WTC11 (cell line): ENCODE data around the gene AK8. TPM values are rescaled to one million over a fixed set of nuclear protein-coding genes. Genes with fewer than 3 reads are reported as not detected.

Experiments
- ATAC-seq: fragments of 200-7000 bp; cut with Tn5 transposase; 2 replicates; pipeline ENCODE4 v1.10.0; 2021; ENCODE audit warnings: mild to moderate bottlenecking, moderate library complexity
- CTCF ChIA-PET: fragments of 300-600 bp; sonication (Branson Sonifier 250); formaldehyde crosslinking; loops from one replicate; lab custom pipeline; 2021; ENCODE audit warnings: antibody characterized with exemption; lab: Charles Lee
- POLR2A ChIA-PET: fragments of 350-600 bp; sonication (Branson Sonifier 250); formaldehyde crosslinking; loops from one replicate; lab custom pipeline; 2021; ENCODE audit warnings: antibody characterized with exemption; lab: Charles Lee
- DNase-seq: peaks from one replicate; pipeline ENCODE4 v3.0.0; 2021; ENCODE audit warnings: low spot score
- H3K27ac Mint-ChIP-seq: 2 replicates; pipeline ENCODE4 v1.8.0; 2021; ENCODE audit warnings: mixed read lengths
- H3K27me3 Mint-ChIP-seq: 2 replicates; pipeline ENCODE4 v1.8.0; 2021; ENCODE audit warnings: low read depth, mild to moderate bottlenecking, moderate library complexity, mixed read lengths
- H3K36me3 Mint-ChIP-seq: 2 replicates; pipeline ENCODE4 v1.8.0; 2021; ENCODE audit warnings: mixed read lengths
- H3K4me1 Mint-ChIP-seq: 2 replicates; pipeline ENCODE4 v1.8.0; 2022; ENCODE audit warnings: mixed read lengths
- H3K4me3 Mint-ChIP-seq: 2 replicates; pipeline ENCODE4 v1.8.0; 2021; ENCODE audit warnings: mild to moderate bottlenecking, moderate library complexity, mixed read lengths
- H3K9me3 Mint-ChIP-seq: 2 replicates; pipeline ENCODE4 v1.8.0; 2021; ENCODE audit warnings: mixed read lengths
- ATF1 ChIP-seq: sonication (generic); formaldehyde crosslinking; IDR thresholded peaks from 2 replicates; pipeline ENCODE4 v1.8.1; 2023; ENCODE audit warnings: mild to moderate bottlenecking, moderate library complexity, missing genetic modification reagents
- CTCF ChIP-seq: fragments of 200-600 bp; IDR thresholded peaks from 2 replicates; pipeline ENCODE4 v1.8.0; 2022; ENCODE audit warnings: antibody characterized with exemption
- E2F1 ChIP-seq: sonication (generic); formaldehyde crosslinking; IDR thresholded peaks from 2 replicates; pipeline ENCODE4 v1.8.0; 2022; ENCODE audit warnings: mild to moderate bottlenecking, missing genetic modification reagents
- E2F5 ChIP-seq: sonication (generic); formaldehyde crosslinking; IDR thresholded peaks from 2 replicates; pipeline ENCODE4 v1.8.1; 2022; ENCODE audit warnings: mild to moderate bottlenecking, moderate library complexity, missing genetic modification reagents
- ERG ChIP-seq: fragments of 250-450 bp; sonication (Bioruptor Pico); IDR thresholded peaks from 2 replicates; pipeline ENCODE4 v1.8.0; 2021; ENCODE audit warnings: mild to moderate bottlenecking
- TCF7 ChIP-seq: sonication (generic); formaldehyde crosslinking; IDR thresholded peaks from 2 replicates; pipeline ENCODE4 v1.8.0; 2022; ENCODE audit warnings: mild to moderate bottlenecking, low read depth, missing genetic modification reagents, moderate library complexity
- ZBTB21 ChIP-seq: sonication (generic); formaldehyde crosslinking; IDR thresholded peaks from 2 replicates; pipeline ENCODE4 v1.8.1; 2023; ENCODE audit warnings: mild to moderate bottlenecking, missing genetic modification reagents, borderline replicate concordance
- ZNF138 ChIP-seq: sonication (generic); formaldehyde crosslinking; conservative IDR thresholded peaks from 2 replicates; pipeline ENCODE4 v1.8.1; 2022; ENCODE audit warnings: mild to moderate bottlenecking, moderate library complexity, missing genetic modification reagents
- ZNF532 ChIP-seq: fragments of 250-450 bp; sonication (Bioruptor Pico); IDR thresholded peaks from 2 replicates; pipeline ENCODE4 v1.9.0; 2021; ENCODE audit warnings: mild to moderate bottlenecking, borderline replicate concordance
- ZSCAN18 ChIP-seq: fragments of 250-450 bp; sonication (Bioruptor Pico); IDR thresholded peaks from 2 replicates; pipeline ENCODE4 v2.1.2; 2022; ENCODE audit warnings: mild to moderate bottlenecking, moderate library complexity
- total RNA-seq: library from RNA; stranded (reverse); gene quantifications from 3 replicates; pipeline ENCODE4 v1.2.3, GENCODE V29; 2021

The AK8 gene
- total RNA-seq, 1 experiment from 2014 or later: 0.48 TPM

GRCh38 chr9:132745756-132746709, 132.1 kb downstream of the AK8 start:
- H3K36me3 Mint-ChIP-seq: no peaks in the 10 kb centered on the region
- ChIA-PET CTCF (interaction anchor here (0.5 to 2.6 kb wide), 3 partner anchors 23 to 439 kb away, joined by 3 to 14 read pairs (median 6); no protein-coding TSS in a partner anchor), POLR2A (interaction anchor here (0.6 kb wide), 1 partner anchor 32 kb away, joined by 4 read pairs; no protein-coding TSS in a partner anchor)
- no peak overlapping the region for H3K27ac Mint-ChIP-seq
- no peaks in the 10 kb centered on the region for H3K9me3 Mint-ChIP-seq
- DNase-seq (no peak), ATAC-seq (no peak)
- H3K4me1 Mint-ChIP-seq: peaks cover 41% of the 10 kb centered on the region
- H3K27me3 Mint-ChIP-seq: peaks cover 61% of the 10 kb centered on the region
- TF ChIP-seq ERG (CRISPR knock-in tag): no peak
- no peak for TF ChIP-seq ZSCAN18 (CRISPR knock-in tag)
- TF ChIP-seq CTCF: no peak
- no peak for TF ChIP-seq ATF1 (CRISPR knock-in tag)
- no peak for TF ChIP-seq ZNF138 (CRISPR knock-in tag)
- no peak for TF ChIP-seq TCF7
- TF ChIP-seq ZNF532: no peak
- H3K4me3 Mint-ChIP-seq: peak overlapping the region; percentile 65

GRCh38 chr9:132744881-132745755, 133.0 kb downstream of the AK8 start:
- TF ChIP-seq E2F1 (CRISPR knock-in tag): no peak
- no peak for TF ChIP-seq E2F5 (CRISPR knock-in tag)
- TF ChIP-seq ZBTB21 (CRISPR knock-in tag): no peak
- TF ChIP-seq, all 79 proteins: peak for 0
- DNase-seq (peak; percentile 50), ATAC-seq (peak; percentile 75)
- no peak overlapping the region for H3K27ac Mint-ChIP-seq
- ChIA-PET POLR2A (no interaction called here), CTCF (interaction anchor here (1.9 to 2.6 kb wide), 2 partner anchors 24 to 54 kb away, joined by 6 to 14 read pairs; no protein-coding TSS in a partner anchor)
- H3K9me3 Mint-ChIP-seq: no peaks in the 10 kb centered on the region
- peaks cover 63% of the 10 kb centered on the region for H3K27me3 Mint-ChIP-seq
- H3K36me3 Mint-ChIP-seq: no peaks in the 10 kb centered on the region
- H3K4me1 Mint-ChIP-seq: peaks cover 41% of the 10 kb centered on the region
- H3K4me3 Mint-ChIP-seq: peak overlapping the region; percentile 65
